GM12878 (cell line): ENCODE results near the gene ITFG1. TPM values are rescaled to one million over a fixed set of nuclear protein-coding genes. Genes with fewer than 3 reads are reported as not detected.

Source experiments
- ATAC-seq: fragments of 200-7000 bp; cut with Tn5 transposase; 3 replicates; pipeline ENCODE4 v1.9.1; 2020; ENCODE audit warnings: mild to moderate bottlenecking, moderate library complexity
- BruUV-seq: library from RNA; stranded (reverse); fragments of 400-500 nt; replicated peaks from 2 replicates; lab custom pipeline; 2021; lab: Mats Ljungman, UMichigan
- CTCF ChIA-PET: fragments of 300-600 bp; sonication (Branson Sonifier 250); formaldehyde crosslinking; extraction: SDS; loops from one replicate; lab custom pipeline; 2021; ENCODE audit warnings: inconsistent platforms; lab: Yijun Ruan, JAX
- POLR2A ChIA-PET: fragments of 350-600 bp; formaldehyde crosslinking; extraction: SDS; loops from one replicate; lab custom pipeline; 2021; ENCODE audit warnings: inconsistent platforms; lab: Charles Lee
- RAD21 ChIA-PET: fragments of 300-600 bp; sonication (Branson Sonifier 250); formaldehyde crosslinking; loops from one replicate; lab custom pipeline; 2023; ENCODE audit warnings: antibody characterized with exemption; ENCODE audit not compliant: unreplicated experiment; lab: Charles Lee
- SMC1A ChIA-PET: fragments of 300-600 bp; sonication (Branson Sonifier 250); formaldehyde crosslinking; loops from one replicate; lab custom pipeline; 2023; ENCODE audit not compliant: unreplicated experiment, uncharacterized antibody; lab: Charles Lee
- DNase-seq: peaks from one replicate; pipeline ENCODE4 v3.0.0-alpha.2; 2011; ENCODE audit warnings: low read depth, low spot score
- FAIRE-seq: peaks from 3 replicates; lab custom pipeline; 2011; peaks lifted over from hg19 to GRCh38; lab: Jason Lieb, UNC
- H2AFZ ChIP-seq: 2 replicates; pipeline ENCODE4 v1.6.0; 2011; ENCODE audit warnings: low read depth, low read length, control low read depth; ENCODE audit not compliant: control insufficient read depth
- H3K27ac ChIP-seq: 2 replicates; pipeline ENCODE4 v1.5.1; 2011; ENCODE audit warnings: control low read depth; ENCODE audit not compliant: control insufficient read depth, insufficient read depth
- H3K27me3 ChIP-seq, 2 experiments: replicated peaks in 1 of 2; 2 replicates each; pipeline versions ENCODE4 v1.6.0 to v1.6.1; 2011; ENCODE audit warnings: low read length in 1 of 2; ENCODE audit not compliant: control insufficient read depth in 2 of 2, insufficient read depth in 2 of 2
- H3K36me3 ChIP-seq, 2 experiments: 2 replicates each; pipeline ENCODE4 v1.5.1; 2011; ENCODE audit warnings: low read length in 1 of 2; ENCODE audit not compliant: control insufficient read depth in 2 of 2, insufficient read depth in 2 of 2
- H3K4me1 ChIP-seq: 2 replicates; pipeline ENCODE4 v1.6.1; 2011; ENCODE audit warnings: mild to moderate bottlenecking, low read length, moderate library complexity, mixed read lengths; ENCODE audit not compliant: control insufficient read depth, insufficient read depth
- H3K4me2 ChIP-seq: 2 replicates; pipeline ENCODE4 v1.6.0; 2011; ENCODE audit warnings: control low read depth; ENCODE audit not compliant: control insufficient read depth, insufficient read depth
- H3K4me3 ChIP-seq: fragments of 200-600 bp; sonication (generic); 2 replicates; pipeline ENCODE4 v1.5.1; 2016
- H3K79me2 ChIP-seq: 2 replicates; pipeline ENCODE4 v1.6.0; 2011; ENCODE audit warnings: low read length; ENCODE audit not compliant: control insufficient read depth, insufficient read depth
- H3K9ac ChIP-seq: 2 replicates; pipeline ENCODE4 v1.8.0; 2011; ENCODE audit warnings: low read length, control low read depth, mixed read lengths; ENCODE audit not compliant: control insufficient read depth, insufficient read depth
- H3K9me3 ChIP-seq: replicated peaks from 3 replicates; pipeline ENCODE4 v1.5.1; 2011; ENCODE audit warnings: mild to moderate bottlenecking, low read length; ENCODE audit not compliant: control insufficient read depth, insufficient read depth
- H4K20me1 ChIP-seq: 2 replicates; pipeline ENCODE4 v1.6.0; 2011; ENCODE audit not compliant: control insufficient read depth, insufficient read depth
- BCL11A ChIP-seq: IDR thresholded peaks from 2 replicates; pipeline ENCODE4 v1.6.1; 2011; ENCODE audit warnings: low read depth, low read length
- CHD1 ChIP-seq: IDR thresholded peaks from 2 replicates; pipeline ENCODE4 v1.6.1; 2012; ENCODE audit warnings: low read depth, low read length, improper control_type of control experiment
- CREM ChIP-seq: IDR thresholded peaks from 2 replicates; pipeline ENCODE4 v1.6.1; 2014; ENCODE audit warnings: antibody characterized with exemption, low read depth
- DPF2 ChIP-seq: fragments of 450-650 bp; IDR thresholded peaks from 2 replicates; pipeline ENCODE4 v1.6.1; 2017; ENCODE audit warnings: mild to moderate bottlenecking
- EGR1 ChIP-seq, 2 experiments: IDR thresholded peaks; 1 replicate in 1 of 2; 2 replicates in 1 of 2; pipeline ENCODE4 v1.6.1; 2011 to 2012; ENCODE audit warnings: low read depth in 2 of 2, low read length in 2 of 2, borderline replicate concordance in 1 of 2, mild to moderate bottlenecking in 1 of 2, moderate library complexity in 1 of 2
- ESRRA ChIP-seq: IDR thresholded peaks from 2 replicates; pipeline ENCODE4 v1.6.1; 2012; ENCODE audit warnings: mild to moderate bottlenecking, low read length, improper control_type of control experiment
- ETV6 ChIP-seq, 2 experiments: fragments of 450-650 bp in 1 of 2; IDR thresholded peaks in 1 of 2; conservative IDR thresholded peaks in 1 of 2; 2 replicates each; pipeline ENCODE4 v1.6.1; 2014; ENCODE audit warnings: antibody characterized with exemption in 1 of 2, borderline replicate concordance in 1 of 2, low read depth in 1 of 2, mild to moderate bottlenecking in 1 of 2, moderate library complexity in 1 of 2
- FOXM1 ChIP-seq: IDR thresholded peaks from 2 replicates; pipeline ENCODE4 v1.6.1; 2012; ENCODE audit warnings: low read depth, mild to moderate bottlenecking, inconsistent platforms, low read length, moderate library complexity
- HDGF ChIP-seq: fragments of 450-650 bp; IDR thresholded peaks from 2 replicates; pipeline ENCODE4 v1.6.1; 2016; ENCODE audit warnings: antibody characterized with exemption
- IRF4 ChIP-seq: IDR thresholded peaks from 2 replicates; pipeline ENCODE4 v1.6.1; 2011; ENCODE audit warnings: low read depth, low read length
- NBN ChIP-seq: fragments of 450-650 bp; IDR thresholded peaks from 2 replicates; pipeline ENCODE4 v1.6.1; 2016
- NR2F1 ChIP-seq: fragments of 450-650 bp; conservative IDR thresholded peaks from 2 replicates; pipeline ENCODE4 v1.6.1; 2017; ENCODE audit warnings: mild to moderate bottlenecking
- NRF1 ChIP-seq: conservative IDR thresholded peaks from 2 replicates; pipeline ENCODE4 v1.6.1; 2011; ENCODE audit warnings: mild to moderate bottlenecking, low read depth, low read length, improper control_type of control experiment
- PAX8 ChIP-seq: fragments of 450-650 bp; IDR thresholded peaks from 2 replicates; pipeline ENCODE4 v1.6.1; 2017; ENCODE audit warnings: mild to moderate bottlenecking, moderate library complexity
- PML ChIP-seq: IDR thresholded peaks from 2 replicates; pipeline ENCODE4 v1.6.1; 2012; ENCODE audit warnings: low read length, inconsistent platforms
- RELB ChIP-seq: fragments of 450-650 bp; IDR thresholded peaks from 2 replicates; pipeline ENCODE4 v1.6.1; 2017; ENCODE audit warnings: low read depth, mild to moderate bottlenecking, moderate library complexity
- SMARCA5 ChIP-seq: fragments of 450-650 bp; IDR thresholded peaks from 2 replicates; pipeline ENCODE4 v1.6.1; 2017; ENCODE audit warnings: mild to moderate bottlenecking
- STAT1 ChIP-seq: fragments of 450-650 bp; conservative IDR thresholded peaks from 2 replicates; pipeline ENCODE4 v1.6.1; 2014; ENCODE audit warnings: antibody characterized with exemption, mild to moderate bottlenecking
- STAT3 ChIP-seq: IDR thresholded peaks from 2 replicates; pipeline ENCODE4 v1.6.1; 2011; ENCODE audit warnings: low read depth, low read length, improper control_type of control experiment
- SUPT20H ChIP-seq: IDR thresholded peaks from 2 replicates; pipeline ENCODE4 v1.6.1; 2011; ENCODE audit warnings: low read depth, mild to moderate bottlenecking, low read length, moderate library complexity, borderline replicate concordance; ENCODE audit not compliant: control insufficient read depth
- TCF12 ChIP-seq: IDR thresholded peaks from 2 replicates; pipeline ENCODE4 v1.6.1; 2011; ENCODE audit warnings: low read depth, mild to moderate bottlenecking, low read length
- ZNF274 ChIP-seq: IDR thresholded peaks from one replicate; pipeline ENCODE4 v1.8.0; 2011; ENCODE audit not compliant: insufficient read length, insufficient read depth
- ZZZ3 ChIP-seq: IDR thresholded peaks from 2 replicates; pipeline ENCODE4 v1.6.1; 2011; ENCODE audit warnings: low read depth; ENCODE audit not compliant: control insufficient read depth, insufficient read length
- WGBS: methylation state at CpG from one replicate; pipeline ENCODE4 v1.1.6; 2016; ENCODE audit warnings: low lambda C conversion rate; ENCODE audit not compliant: insufficient replicate concordance, insufficient coverage; ENCODE audit errors: missing lambda C conversion rate; 5-methylcytosine and 5-hydroxymethylcytosine counted together
- in situ Hi-C: fragments of 300-500 bp; cut with MboI; formaldehyde crosslinking; loops from 9 replicates; pipeline ENCODE4 v1.14.3; 2018; ENCODE audit warnings: mixed read lengths
- intact Hi-C: fragments of 100-400 bp; cut with micrococcal nuclease; formaldehyde crosslinking; loops from one replicate; pipeline ENCODE4 v1.14.2; 2022; ENCODE audit not compliant: unreplicated experiment
- polyA plus RNA-seq, 11 experiments: library from polyadenylated mRNA; depleted of rRNA in 4 of 11; unstranded in 6 of 11; stranded (reverse) in 5 of 11; fragments of >200 nt; fragmentation: Nextera tagmentation in 4 of 11; fragmentation: Illumina TruSeq in 1 of 11; extraction: Ambion mirVana in 4 of 11; extraction: Trizol in 1 of 11; gene quantifications; 1 replicate in 1 of 11; 2 replicates in 10 of 11; pipeline versions ENCODE4 v1.2.1 to v1.2.3, GENCODE V29; 2011 to 2016; ENCODE audit warnings: inconsistent platforms in 2 of 11, missing spikeins in 2 of 11, low read depth in 1 of 11
- total RNA-seq, 4 experiments: library from RNA; depleted of rRNA in 3 of 4; stranded (reverse); fragments of >200 nt in 3 of 4; fragmentation: Illumina TruSeq in 1 of 4; extraction: Trizol in 1 of 4; gene quantifications; 2 replicates each; pipeline versions ENCODE4 v1.2.1 to v1.2.3, GENCODE V29; 2013 to 2021
- TF ChIP-seq, protein P1 (sequence below): fragments of 450-650 bp; conservative IDR thresholded peaks from 2 replicates; pipeline ENCODE4 v1.6.1; 2017; ENCODE audit warnings: mild to moderate bottlenecking, moderate library complexity

ITFG1 gene
- total and polyA plus RNA-seq, 10 of the 15 experiments (the other 5 are each of a cell fraction or from before 2014, with no cell fraction given), result 9.3 to 56.3 (median 28.6) TPM

DNA sequence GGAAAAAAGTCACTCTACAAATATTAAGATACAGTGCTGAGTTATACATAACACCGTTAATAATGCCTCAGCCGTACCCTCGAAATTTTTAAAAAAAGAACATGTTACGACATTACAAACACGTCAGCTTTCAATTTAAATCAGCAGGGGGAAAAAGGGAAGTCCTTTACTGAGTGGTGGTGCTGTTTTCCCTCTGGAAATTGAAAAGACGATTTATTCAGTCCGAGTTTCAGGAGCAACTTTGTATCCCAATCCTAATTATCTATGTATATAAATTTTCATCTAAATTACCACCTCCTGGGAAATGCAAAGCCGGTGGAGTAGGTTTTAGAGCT is 318.4 kb downstream of the ITFG1 start:
- peaks cover 53% of the 10 kb centered on the region for H3K79me2 ChIP-seq
- peaks cover 13% of the 10 kb centered on the region for H3K4me1 ChIP-seq
- intact Hi-C loops (loop anchor here (2.0 to 10.0 kb wide), 8 partner anchors 125 to 975 kb away; partner anchors contain the start of genes DNAJA2, ITFG1 and PHKB), in situ Hi-C loops (loop anchor here (5.0 to 25.0 kb wide), 2 partner anchors 915 to 1470 kb away; partner anchors contain the start of gene N4BP1)
- peak overlapping the region; percentile 84 for H3K9ac ChIP-seq
- no peaks in the 10 kb centered on the region for H3K27me3 ChIP-seq
- peak overlapping the region; percentile 79 for H3K4me3 ChIP-seq
- H3K27ac ChIP-seq, result peak overlapping the region; percentile 76
- H4K20me1 ChIP-seq, result no peaks in the 10 kb centered on the region
- H3K4me2 ChIP-seq, result peak overlapping the region; percentile 92; the same call in 1 of the 2 replicates
- ChIA-PET RAD21 (interaction anchor here (0.7 to 5.2 kb wide), 26 partner anchors 10 to 1024 kb away, joined by 3 to 127 read pairs (median 8); partner anchors contain the start of gene DNAJA2), SMC1A (interaction anchor here (0.7 to 6.3 kb wide), 33 partner anchors 11 to 1022 kb away, joined by 3 to 101 read pairs (median 5); partner anchors contain the start of gene DNAJA2), CTCF (interaction anchor here (0.7 to 6.4 kb wide), 38 partner anchors 11 to 1023 kb away, joined by 3 to 162 read pairs (median 6); partner anchors contain the start of gene ABCC12), POLR2A (interaction anchor here (0.5 to 2.3 kb wide), 4 partner anchors 17 to 910 kb away, joined by 3 to 9 read pairs (median 4); no protein-coding TSS in a partner anchor)
- ATAC-seq, result peak; percentile 13
- H3K36me3 ChIP-seq, result no peaks in the 10 kb centered on the region
- H2AFZ ChIP-seq, result peak overlapping the region; percentile 87; the same call in 1 of the 2 replicates
- H3K9me3 ChIP-seq, result no peaks in the 10 kb centered on the region
- no TSS peak for BruUV-seq
- DNase-seq, result no peak
- 2% methylated on average over 8 of the region's 8 CpGs for WGBS
- FAIRE-seq, result no peak
- TF ChIP-seq STAT3 (no peak), CREM (peak; percentile 75), NBN (no peak), SMARCA5 (no peak), DPF2 (no peak; the same call in 1 of the 2 replicates), PML (no peak), STAT1 (no peak), BCL11A (peak; percentile 44; the same call in 1 of the 2 replicates), ETV6 (conservative IDR thresholded peaks at IDR 0.05 in 1 of 2, IDR thresholded peaks at IDR 0.05 in 1 of 2; ENCODE audit: borderline replicate concordance in 1 of 2, low read depth in 1 of 2) (no peak), FOXM1 (0 out of 2 replicates have a peak, but pooled peaks have one; percentile 17), ESRRA (no peak), NR2F1 (no peak), ZNF274 (no peak), SUPT20H (no peak), NRF1 (no peak), EGR1 (IDR thresholded peaks at IDR 0.05; ENCODE audit: borderline replicate concordance in 1 of 2, low read depth in 2 of 2, low read length in 2 of 2) (no peak), CHD1 (no peak), RELB (peak; percentile 58; the same call in 1 of the 2 replicates), TCF12 (no peak), PAX8 (no peak), HDGF (no peak), ZZZ3 (no peak), IRF4 (0 out of 2 replicates have a peak, but pooled peaks have one; percentile 26)
- TF ChIP-seq, protein P1, sequence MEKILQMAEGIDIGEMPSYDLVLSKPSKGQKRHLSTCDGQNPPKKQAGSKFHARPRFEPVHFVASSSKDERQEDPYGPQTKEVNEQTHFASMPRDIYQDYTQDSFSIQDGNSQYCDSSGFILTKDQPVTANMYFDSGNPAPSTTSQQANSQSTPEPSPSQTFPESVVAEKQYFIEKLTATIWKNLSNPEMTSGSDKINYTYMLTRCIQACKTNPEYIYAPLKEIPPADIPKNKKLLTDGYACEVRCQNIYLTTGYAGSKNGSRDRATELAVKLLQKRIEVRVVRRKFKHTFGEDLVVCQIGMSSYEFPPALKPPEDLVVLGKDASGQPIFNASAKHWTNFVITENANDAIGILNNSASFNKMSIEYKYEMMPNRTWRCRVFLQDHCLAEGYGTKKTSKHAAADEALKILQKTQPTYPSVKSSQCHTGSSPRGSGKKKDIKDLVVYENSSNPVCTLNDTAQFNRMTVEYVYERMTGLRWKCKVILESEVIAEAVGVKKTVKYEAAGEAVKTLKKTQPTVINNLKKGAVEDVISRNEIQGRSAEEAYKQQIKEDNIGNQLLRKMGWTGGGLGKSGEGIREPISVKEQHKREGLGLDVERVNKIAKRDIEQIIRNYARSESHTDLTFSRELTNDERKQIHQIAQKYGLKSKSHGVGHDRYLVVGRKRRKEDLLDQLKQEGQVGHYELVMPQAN, result no peak
